Testis (tissue), 2 donors: ENCODE results near the gene KLHL22.

Experiments used
- CTCF ChIP-seq, 3 experiments: fragments of 450-650 bp in 2 of 3; fragments of 200-600 bp in 1 of 3; sonication (generic) in 1 of 3; IDR thresholded peaks; one replicate each; pipeline ENCODE4 v1.5.1; 2016 to 2019; ENCODE audit warnings: antibody characterized with exemption in 3 of 3, mild to moderate bottlenecking in 2 of 3, moderate library complexity in 1 of 3
- POLR2A ChIP-seq: fragments of 450-650 bp; IDR thresholded peaks from one replicate; pipeline ENCODE4 v1.6.1; 2017; ENCODE audit warnings: antibody characterized with exemption, mild to moderate bottlenecking, moderate library complexity

- TF ChIP-seq CTCF (IDR thresholded peaks at IDR 0.05) (no peak), POLR2A (no peak)
Measured at GRCh38 chr22:20436768-20437612, 58.6 kb downstream of the KLHL22 start.
